NCI-H345 treated with DMSO at 0.1 percent for 48 hours (cell line): Measurements from ENCODE around the gene FBXL16.
"Not testable (repeated sequence)": the region's sequence is repeated elsewhere in the genome, so short reads cannot be mapped to it uniquely, and the experiment has no call there.

Experiments
- DNase-seq: peaks from one replicate; lab custom pipeline; 2025; ENCODE audit not compliant: unreplicated experiment; lab: John Stamatoyannopoulos, UW

The FBXL16 gene, protein sequence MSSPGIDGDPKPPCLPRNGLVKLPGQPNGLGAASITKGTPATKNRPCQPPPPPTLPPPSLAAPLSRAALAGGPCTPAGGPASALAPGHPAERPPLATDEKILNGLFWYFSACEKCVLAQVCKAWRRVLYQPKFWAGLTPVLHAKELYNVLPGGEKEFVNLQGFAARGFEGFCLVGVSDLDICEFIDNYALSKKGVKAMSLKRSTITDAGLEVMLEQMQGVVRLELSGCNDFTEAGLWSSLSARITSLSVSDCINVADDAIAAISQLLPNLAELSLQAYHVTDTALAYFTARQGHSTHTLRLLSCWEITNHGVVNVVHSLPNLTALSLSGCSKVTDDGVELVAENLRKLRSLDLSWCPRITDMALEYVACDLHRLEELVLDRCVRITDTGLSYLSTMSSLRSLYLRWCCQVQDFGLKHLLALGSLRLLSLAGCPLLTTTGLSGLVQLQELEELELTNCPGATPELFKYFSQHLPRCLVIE

DNA sequence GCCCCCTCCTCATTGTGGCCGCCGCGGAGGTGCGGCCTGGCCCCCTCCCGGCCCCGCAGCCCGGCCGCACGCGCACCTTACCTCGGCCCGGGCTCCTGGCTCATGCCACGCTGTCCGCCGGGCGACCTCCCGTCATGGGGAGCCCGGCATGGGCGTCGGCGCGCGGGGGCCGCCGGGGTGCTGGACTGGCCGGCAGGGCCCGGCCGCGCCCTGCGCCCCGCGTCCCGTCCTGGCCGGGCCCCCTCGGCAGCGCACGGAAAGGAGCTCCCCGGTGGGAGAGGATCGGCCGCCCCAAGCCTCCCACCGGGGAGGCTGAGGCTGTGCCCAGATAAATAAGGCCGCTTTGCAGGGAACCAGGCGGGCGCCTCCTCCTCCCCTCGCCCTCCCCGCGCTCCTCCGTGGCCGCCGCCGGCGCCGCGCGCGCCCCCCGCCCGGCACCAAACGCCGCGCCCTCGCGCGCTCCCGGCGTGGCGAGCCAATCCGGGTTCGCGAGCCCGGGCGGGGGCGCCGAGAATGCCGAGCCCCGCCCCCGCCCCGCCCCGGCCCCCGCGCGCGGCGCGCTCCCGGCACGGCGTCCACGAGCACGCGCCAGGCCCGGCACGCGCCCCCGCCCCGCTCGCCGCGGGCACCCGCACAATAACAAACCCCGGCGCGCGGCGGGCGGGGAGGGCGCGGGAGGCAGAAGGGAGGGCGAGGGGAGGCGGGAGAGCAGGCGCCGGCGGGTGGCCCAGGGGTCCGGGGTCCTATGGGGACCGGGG lies at the start of gene FBXL16:
TSS of gene FBXL16 (minus strand) at position 371 of the 758 bp plus-strand sequence. CDS start 8,396 bp downstream, outside the sequence.
- DNase-seq: peak; percentile 63

- no peak for DNase-seq
These were observed 49.1 kb upstream of the FBXL16 start for GRCh38 chr16:754656-755055.

DNA sequence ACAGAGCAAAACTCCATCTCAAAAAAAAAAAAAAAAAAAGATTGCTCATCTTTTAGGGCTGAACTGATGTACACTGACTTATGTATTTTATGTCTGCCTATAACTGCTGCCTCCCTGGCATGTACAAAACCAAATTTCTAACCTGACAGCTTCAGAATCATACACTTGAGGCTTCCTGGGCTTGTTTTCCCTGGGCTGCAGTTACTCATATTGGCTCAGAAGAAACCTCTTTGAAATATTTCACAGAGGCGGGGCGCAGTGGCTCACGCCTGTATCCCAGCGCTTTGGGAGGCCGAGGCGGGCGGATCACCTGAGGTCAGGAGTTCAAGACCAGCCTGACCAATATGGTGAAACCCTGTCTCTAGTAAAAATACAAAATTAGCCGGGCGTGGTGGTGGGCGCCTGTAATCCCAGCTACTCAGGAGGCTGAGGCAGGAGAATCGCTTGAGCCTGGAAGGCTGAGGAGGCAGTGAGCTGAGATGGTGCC lies 48.6 kb upstream of the FBXL16 start:
- not testable (repeated sequence) for DNase-seq

- no peak for DNase-seq
These were observed 46.4 kb upstream of the FBXL16 start for GRCh38 chr16:752007-752312.

- DNase-seq: no peak
These were observed 45.8 kb upstream of the FBXL16 start for GRCh38 chr16:751152-752006.

DNA sequence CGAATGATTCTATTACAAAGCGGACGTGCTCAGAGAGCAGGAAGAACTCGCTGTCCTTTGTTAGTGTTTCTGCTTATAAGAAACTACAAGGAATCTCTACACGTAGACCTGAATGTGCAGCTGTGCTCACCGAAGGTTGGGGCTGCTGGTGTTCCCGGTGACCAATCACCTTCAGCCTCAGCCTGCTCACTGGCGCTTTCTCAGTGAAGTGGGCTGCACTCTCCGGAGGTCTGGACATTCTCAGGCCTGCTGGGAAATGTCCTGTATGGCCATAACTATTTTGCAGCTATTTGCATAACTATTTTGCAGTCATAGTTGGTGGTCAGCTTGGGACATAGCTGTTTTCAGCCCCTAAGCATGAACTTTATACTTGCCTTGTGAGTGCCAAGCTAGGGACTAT lies 44.9 kb upstream of the FBXL16 start:
- no peak for DNase-seq

DNA sequence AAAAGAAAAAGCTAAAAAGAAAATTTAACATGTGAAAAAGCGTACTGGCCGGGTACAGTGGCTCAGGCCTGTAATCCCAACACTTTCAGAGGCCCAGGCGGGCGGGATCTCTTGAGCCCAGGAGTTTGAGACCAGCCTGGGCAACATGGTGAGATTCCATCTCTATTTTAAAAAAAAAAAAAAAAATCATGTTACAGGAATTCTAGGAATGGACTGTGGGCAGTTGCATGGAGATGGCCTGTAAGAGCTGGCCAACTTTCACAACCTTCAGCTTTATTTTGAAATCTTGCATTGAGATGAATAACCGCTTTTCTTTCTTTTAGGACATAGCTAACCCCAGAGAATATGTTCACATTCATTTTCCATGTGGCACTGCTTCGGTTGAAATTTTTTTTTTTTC lies 43.4 kb upstream of the FBXL16 start:
- no peak for DNase-seq

DNA sequence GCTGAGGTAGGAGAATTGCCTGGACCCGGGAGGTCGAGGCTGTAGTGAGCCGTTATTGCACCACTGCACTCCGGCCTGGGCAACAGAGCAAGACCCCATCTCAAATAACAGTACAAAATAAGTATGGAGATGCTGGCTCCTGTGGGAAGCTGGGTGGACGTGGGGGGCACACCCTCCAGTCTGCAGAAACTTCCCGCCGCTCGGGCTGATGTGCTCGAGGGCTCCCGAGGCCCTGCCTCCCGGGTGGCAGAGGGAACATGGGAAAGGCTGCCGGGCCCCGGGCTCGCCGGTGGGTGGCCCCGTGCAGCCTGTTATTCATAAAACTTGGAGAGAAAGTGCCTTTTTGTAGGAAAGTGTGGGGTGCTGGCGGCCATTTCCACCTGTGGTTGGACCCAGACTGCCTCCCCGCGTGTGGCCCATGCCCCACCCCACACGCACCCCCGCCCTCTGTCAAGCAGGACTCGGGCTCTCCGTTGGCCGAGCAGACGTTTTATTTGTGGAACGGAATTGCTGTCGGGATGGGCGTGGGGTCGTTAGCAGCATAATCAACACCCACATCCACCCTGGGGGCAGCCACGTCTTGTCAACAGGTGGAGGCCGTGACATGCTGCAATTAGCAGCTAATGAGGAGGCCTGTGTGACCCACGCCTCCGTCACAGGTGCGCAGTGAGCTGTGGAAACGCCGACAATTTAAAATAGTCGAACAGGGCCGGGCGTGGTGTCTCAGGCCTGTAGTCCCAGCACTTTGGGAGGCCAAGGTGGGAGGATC lies 42.6 kb upstream of the FBXL16 start:
- no peak for DNase-seq

GRCh38 chr16:746637-747036 lies 41.0 kb upstream of the FBXL16 start:
- no peak for DNase-seq

- no peak for DNase-seq
These were observed 40.1 kb upstream of the FBXL16 start for GRCh38 chr16:745739-746138.

- DNase-seq: no peak
These were observed 38.3 kb upstream of the FBXL16 start for GRCh38 chr16:743794-744500.

- not testable (repeated sequence) for DNase-seq
These were observed 37.3 kb upstream of the FBXL16 start for GRCh38 chr16:742894-743293.

DNA sequence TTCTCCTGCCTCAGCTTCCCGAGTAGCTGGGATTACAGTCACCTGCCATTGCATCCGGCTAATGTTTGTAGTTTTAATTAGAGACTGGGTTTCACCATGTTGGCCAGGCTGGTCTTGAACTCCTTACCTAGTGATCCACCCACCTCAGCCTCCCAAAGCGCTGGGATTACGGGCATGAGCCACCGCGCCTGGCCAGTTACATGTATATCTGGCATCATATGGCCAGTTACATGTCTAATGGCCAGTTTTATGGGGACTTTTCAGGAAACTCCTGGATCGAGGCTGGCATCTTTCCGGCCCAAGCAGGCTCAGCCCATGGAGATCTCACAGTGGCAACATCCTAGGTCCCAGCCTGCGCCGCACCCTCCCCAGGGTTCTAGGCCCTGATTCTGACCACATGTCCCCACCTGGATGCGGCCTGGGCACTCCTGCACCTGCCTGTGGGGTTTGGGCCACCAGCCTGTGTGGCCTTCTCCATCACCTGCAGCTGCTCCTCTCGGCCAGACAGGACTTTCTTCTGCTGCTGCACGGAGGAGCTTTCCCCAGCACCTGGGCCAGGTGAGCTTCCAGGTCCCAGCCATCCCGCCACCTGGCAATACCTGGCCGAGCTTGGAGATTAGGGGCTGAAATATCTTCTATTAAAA lies 36.5 kb upstream of the FBXL16 start:
- DNase-seq: no peak

- DNase-seq: peak; percentile 75
These were observed 35.3 kb upstream of the FBXL16 start, which contains the start of gene CIAO3 for GRCh38 chr16:740764-741505. TSS of gene CIAO3 (minus strand) at chr16:740997. CDS start at chr16:740985, 12 bp downstream.

GRCh38 chr16:740459-740763 lies 34.8 kb upstream of the FBXL16 start:
- DNase-seq: no peak

DNA sequence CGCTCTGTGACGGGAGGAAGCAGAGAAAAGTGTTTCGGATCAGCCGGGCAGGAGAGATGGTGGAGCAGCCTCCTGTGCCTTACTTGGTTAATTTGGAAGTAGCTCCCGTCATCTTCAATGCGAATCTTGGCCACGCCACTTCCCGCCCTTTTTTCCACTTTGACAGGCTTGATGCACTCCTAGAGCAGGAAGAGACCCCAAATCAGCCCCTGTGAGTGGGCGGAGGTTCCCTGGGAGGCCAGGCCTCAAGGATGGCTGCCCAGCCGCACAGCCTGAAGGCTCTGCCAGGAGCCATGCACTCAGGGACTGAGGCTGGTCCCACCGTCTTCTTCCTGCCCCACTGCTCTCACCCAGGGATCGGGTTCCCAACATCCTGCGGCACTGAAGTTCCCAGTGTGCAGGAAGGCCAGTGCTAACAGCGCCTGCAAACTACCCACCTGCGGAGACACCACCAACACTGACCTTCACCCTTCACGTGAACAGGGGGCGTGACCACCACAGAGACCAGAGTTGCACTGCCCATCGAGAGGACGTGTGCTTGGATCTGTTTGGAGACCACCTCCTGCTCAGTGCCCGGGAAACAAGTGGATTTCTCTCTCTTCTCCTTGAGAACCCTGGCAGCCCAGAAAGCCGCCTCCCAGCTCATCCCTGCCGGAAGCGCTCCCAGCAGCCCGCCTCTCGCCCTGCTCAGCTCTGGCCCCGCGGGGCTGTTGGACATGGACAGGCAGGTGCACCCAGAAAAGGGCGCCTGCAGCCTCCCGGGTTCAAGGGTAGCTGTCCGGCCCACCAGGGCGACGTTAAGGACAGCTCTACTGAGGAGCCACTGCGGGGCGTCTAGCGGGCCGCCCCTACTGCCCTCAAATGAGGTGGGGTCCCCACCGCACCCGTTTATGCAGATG lies 34.2 kb upstream of the FBXL16 start:
- no peak for DNase-seq

DNA sequence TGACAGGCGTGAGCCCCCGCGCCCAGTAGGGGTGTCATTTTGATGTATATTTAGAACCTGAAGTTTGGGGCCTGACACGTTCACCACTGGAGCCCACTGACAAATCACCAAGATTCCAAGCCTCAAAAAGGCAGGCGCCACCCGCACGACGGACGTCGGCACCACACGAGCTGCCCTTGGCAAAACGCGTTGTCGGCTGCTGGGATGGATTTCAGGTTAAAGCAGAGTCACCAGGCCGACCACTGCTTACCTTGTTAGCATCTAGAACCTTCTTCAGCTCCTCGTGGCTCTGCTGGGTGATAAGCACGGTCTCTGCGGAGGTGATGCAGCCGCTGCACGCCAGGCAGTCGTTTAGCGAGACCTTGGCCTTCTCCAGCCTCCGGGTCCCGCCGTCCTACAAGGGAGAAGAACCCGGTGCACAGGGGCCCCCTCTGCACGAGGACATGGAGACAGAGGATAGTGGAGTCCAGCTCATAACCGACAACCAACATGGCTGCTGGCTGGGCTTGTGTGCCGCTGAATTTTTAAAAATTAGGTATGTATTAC lies 31.4 kb upstream of the FBXL16 start:
- DNase-seq: no peak
